ENCODE results near the gene ANKDD1A.

ANKDD1A gene

DNA sequence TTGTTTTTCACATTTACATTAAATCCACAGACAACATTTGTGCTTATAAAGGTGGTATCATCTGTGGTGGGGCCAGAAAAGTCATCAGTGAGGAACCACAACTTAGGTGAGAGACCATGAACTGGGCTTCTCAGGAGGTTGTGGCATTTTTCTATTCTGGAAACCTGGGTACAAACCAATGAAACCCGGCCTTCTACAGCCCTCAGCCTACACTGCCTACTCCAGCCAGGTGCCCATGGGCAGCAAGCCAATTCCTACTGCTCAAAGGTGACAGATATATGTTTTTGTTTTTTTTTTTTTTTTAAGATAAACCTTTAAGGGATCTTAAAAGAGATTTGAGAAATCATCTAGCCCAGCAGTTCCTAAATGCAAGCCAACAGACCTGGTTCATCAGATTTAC, 57.7 kb downstream of the ANKDD1A start:
- Histone ChIP-seq H3K23ac (ENCODE audit: low read length) (no peak overlapping the region), H2AK5ac (ENCODE audit: low read length) (no peak overlapping the region), H2BK12ac (ENCODE audit: low read length) (no peak overlapping the region), H3K79me2 (ENCODE audit: control insufficient read depth, insufficient read depth, low read length, poor library complexity) (no peaks in the 10 kb centered on the region), H3K36me3 (ENCODE audit: control insufficient read depth in 1 of 2, insufficient read depth in 2 of 2, low read length in 2 of 2) (peaks cover 26 to 39% of the 10 kb centered on the region in 2 experiments), H3K4me2 (ENCODE audit: low read length) (no peak overlapping the region), H4K8ac (ENCODE audit: low read depth, low read length) (no peak overlapping the region), H3K27ac (ENCODE audit: low read depth, low read length) (no peak overlapping the region), H3K18ac (ENCODE audit: low read length) (no peak overlapping the region), H3K14ac (ENCODE audit: low read length) (no peak overlapping the region), H4K91ac (ENCODE audit: low read depth, low read length) (no peak overlapping the region), H3K4me3 (ENCODE audit: low read depth, low read length) (no peak overlapping the region), H2BK5ac (ENCODE audit: low read depth, low read length, poor library complexity) (no peak overlapping the region), H4K12ac (ENCODE audit: low read depth, low read length) (no peak overlapping the region), H3K4me1 (ENCODE audit: control insufficient read depth in 1 of 2, insufficient read depth in 2 of 2, low read length in 2 of 2) (no peaks in the 10 kb centered on the region), H3K4ac (ENCODE audit: low read depth, low read length) (no peak overlapping the region), H2AFZ (ENCODE audit: insufficient read depth, low read length, poor library complexity) (no peak overlapping the region), H2BK120ac (ENCODE audit: insufficient read depth, low read length, poor library complexity) (no peak overlapping the region), H3K27me3 (ENCODE audit: insufficient read depth, low read length) (no peaks in the 10 kb centered on the region), H3K9me3 (ENCODE audit: insufficient read depth, low read depth, low read length) (no peaks in the 10 kb centered on the region), H3K79me1 (ENCODE audit: low read length) (no peaks in the 10 kb centered on the region), H3K9ac (ENCODE audit: low read length) (no peak overlapping the region)
- WGBS (ENCODE audit: extremely low coverage, insufficient coverage, insufficient read length) = no CpG with 5 or more reads among the region's 1 CpG
- DNase-seq = no peak

DNA sequence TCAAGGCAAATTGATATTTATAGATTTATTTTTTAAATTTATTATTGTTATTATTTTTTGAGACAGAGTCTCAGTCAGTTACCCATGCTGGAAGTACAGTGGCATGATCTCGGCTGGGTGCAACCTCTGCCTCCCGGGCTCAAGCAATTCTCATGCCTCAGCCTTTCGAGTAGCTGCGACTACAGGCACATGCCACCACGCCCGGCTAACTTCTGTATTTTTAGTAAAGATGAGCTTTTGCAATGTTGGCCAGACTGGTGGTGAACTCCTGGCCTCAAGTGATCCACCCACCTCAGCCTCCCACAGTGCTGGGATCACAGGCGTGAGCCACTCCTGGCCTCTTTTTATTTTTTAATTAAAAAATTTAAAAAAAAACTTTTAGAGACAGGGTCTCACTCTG, 59.0 kb downstream of the ANKDD1A start:
- no peak overlapping the region for H4K8ac ChIP-seq (ENCODE audit: low read depth, low read length)
- no peak overlapping the region for H3K4me2 ChIP-seq (ENCODE audit: low read length)
- H3K27ac ChIP-seq (ENCODE audit: low read depth, low read length) = no peak overlapping the region
- H3K18ac ChIP-seq (ENCODE audit: low read length) = no peak overlapping the region
- peaks cover 30 to 35% of the 10 kb centered on the region in 2 experiments for H3K36me3 ChIP-seq (ENCODE audit: control insufficient read depth in 1 of 2, insufficient read depth in 2 of 2, low read length in 2 of 2)
- no CpG with 5 or more reads among the region's 7 CpGs for WGBS (ENCODE audit: extremely low coverage, insufficient coverage, insufficient read length)
- no peak overlapping the region for H2AFZ ChIP-seq (ENCODE audit: insufficient read depth, low read length, poor library complexity)
- no peaks in the 10 kb centered on the region for H3K4me1 ChIP-seq (ENCODE audit: control insufficient read depth in 1 of 2, insufficient read depth in 2 of 2, low read length in 2 of 2)
- H3K79me1 ChIP-seq (ENCODE audit: low read length) = no peaks in the 10 kb centered on the region
- no peak overlapping the region for H3K14ac ChIP-seq (ENCODE audit: low read length)
- no peak overlapping the region for H2BK12ac ChIP-seq (ENCODE audit: low read length)
- H4K12ac ChIP-seq (ENCODE audit: low read depth, low read length) = no peak overlapping the region
- no peak overlapping the region for H3K4ac ChIP-seq (ENCODE audit: low read depth, low read length)
- no peaks in the 10 kb centered on the region for H3K27me3 ChIP-seq (ENCODE audit: insufficient read depth, low read length)
- no peak overlapping the region for H2AK5ac ChIP-seq (ENCODE audit: low read length)
- no peak overlapping the region for H4K91ac ChIP-seq (ENCODE audit: low read depth, low read length)
- no peak overlapping the region for H3K23ac ChIP-seq (ENCODE audit: low read length)
- no peak overlapping the region for H3K4me3 ChIP-seq (ENCODE audit: low read depth, low read length)
- no peak overlapping the region for H2BK120ac ChIP-seq (ENCODE audit: insufficient read depth, low read length, poor library complexity)
- H3K79me2 ChIP-seq (ENCODE audit: control insufficient read depth, insufficient read depth, low read length, poor library complexity) = no peaks in the 10 kb centered on the region
- DNase-seq = no peak
- H3K9me3 ChIP-seq (ENCODE audit: insufficient read depth, low read depth, low read length) = no peaks in the 10 kb centered on the region
- no peak overlapping the region for H3K9ac ChIP-seq (ENCODE audit: low read length)
- H2BK5ac ChIP-seq (ENCODE audit: low read depth, low read length, poor library complexity) = no peak overlapping the region

DNA sequence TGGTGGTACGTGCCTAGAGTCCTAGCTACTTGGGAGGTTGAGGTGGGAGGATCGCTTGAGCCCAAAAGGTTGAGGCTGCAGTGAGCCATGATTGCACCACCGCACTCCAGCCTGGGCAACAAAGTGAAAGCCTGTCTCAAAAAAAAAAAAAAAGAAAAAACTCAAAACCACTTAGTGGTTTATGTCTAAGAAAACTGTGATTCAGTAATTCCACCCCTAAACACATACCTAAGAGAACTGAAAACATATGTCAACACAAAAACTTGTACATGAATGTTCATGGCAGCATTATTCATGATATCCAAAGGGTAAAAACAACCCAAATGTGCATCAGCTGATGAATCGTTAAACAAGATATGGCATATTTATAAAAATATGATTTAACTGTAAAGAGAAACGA, 63.7 kb downstream of the ANKDD1A start:
- Histone ChIP-seq H3K14ac (ENCODE audit: low read length) (no peak overlapping the region), H3K9ac (ENCODE audit: low read length) (no peak overlapping the region), H2BK12ac (ENCODE audit: low read length) (no peak overlapping the region), H3K4ac (ENCODE audit: low read depth, low read length) (no peak overlapping the region), H4K12ac (ENCODE audit: low read depth, low read length) (no peak overlapping the region), H3K36me3 (ENCODE audit: control insufficient read depth in 1 of 2, insufficient read depth in 2 of 2, low read length in 2 of 2) (peaks cover 43% of the 10 kb centered on the region in 2 experiments), H3K27ac (ENCODE audit: low read depth, low read length) (no peak overlapping the region), H2BK5ac (ENCODE audit: low read depth, low read length, poor library complexity) (no peak overlapping the region), H2BK120ac (ENCODE audit: insufficient read depth, low read length, poor library complexity) (no peak overlapping the region), H3K23ac (ENCODE audit: low read length) (no peak overlapping the region), H2AK5ac (ENCODE audit: low read length) (no peak overlapping the region), H3K79me1 (ENCODE audit: low read length) (no peaks in the 10 kb centered on the region), H4K8ac (ENCODE audit: low read depth, low read length) (no peak overlapping the region), H3K9me3 (ENCODE audit: insufficient read depth, low read depth, low read length) (no peaks in the 10 kb centered on the region), H3K27me3 (ENCODE audit: insufficient read depth, low read length) (no peaks in the 10 kb centered on the region), H3K18ac (ENCODE audit: low read length) (no peak overlapping the region), H3K4me1 (ENCODE audit: control insufficient read depth in 1 of 2, insufficient read depth in 2 of 2, low read length in 2 of 2) (no peaks in the 10 kb centered on the region), H3K79me2 (ENCODE audit: control insufficient read depth, insufficient read depth, low read length, poor library complexity) (no peaks in the 10 kb centered on the region), H2AFZ (ENCODE audit: insufficient read depth, low read length, poor library complexity) (no peak overlapping the region), H4K91ac (ENCODE audit: low read depth, low read length) (no peak overlapping the region), H3K4me2 (ENCODE audit: low read length) (no peak overlapping the region), H3K4me3 (ENCODE audit: low read depth, low read length) (no peak overlapping the region)
- no CpG with 5 or more reads among the region's 5 CpGs for WGBS (ENCODE audit: extremely low coverage, insufficient coverage, insufficient read length)
- DNase-seq = no peak

DNA sequence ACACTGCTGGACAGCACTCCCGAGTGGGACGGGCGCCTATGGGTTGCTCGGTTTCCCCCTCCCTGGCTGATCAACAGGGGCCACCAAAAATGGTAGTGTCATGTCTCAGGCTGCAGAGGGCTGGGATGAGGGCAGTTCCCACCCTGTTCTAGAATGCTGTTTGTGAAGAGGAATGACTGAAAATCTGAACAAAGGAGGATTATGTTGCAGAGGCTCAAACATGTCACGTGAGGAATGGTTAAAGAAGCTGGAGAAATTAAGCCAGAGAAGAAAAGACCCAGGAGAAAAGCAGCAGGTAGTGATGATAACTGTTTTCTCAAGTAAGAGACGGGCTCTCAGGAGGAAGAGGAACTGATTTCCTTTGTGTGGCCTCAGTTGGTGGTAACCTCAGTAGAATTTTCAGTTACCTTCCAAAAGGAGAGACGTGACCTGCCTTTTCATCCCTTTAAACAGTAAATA, 67.6 kb downstream of the ANKDD1A start:
- H3K9me3 ChIP-seq (ENCODE audit: insufficient read depth, low read depth, low read length) = no peaks in the 10 kb centered on the region
- no peak for DNase-seq
- H3K9ac ChIP-seq (ENCODE audit: low read length) = no peak overlapping the region
- no peaks in the 10 kb centered on the region for H3K27me3 ChIP-seq (ENCODE audit: insufficient read depth, low read length)
- H2BK12ac ChIP-seq (ENCODE audit: low read length) = no peak overlapping the region
- H2AK5ac ChIP-seq (ENCODE audit: low read length) = no peak overlapping the region
- H3K4me1 ChIP-seq (ENCODE audit: control insufficient read depth in 1 of 2, insufficient read depth in 2 of 2, low read length in 2 of 2) = no peaks in the 10 kb centered on the region
- H3K36me3 ChIP-seq (ENCODE audit: control insufficient read depth in 1 of 2, insufficient read depth in 2 of 2, low read length in 2 of 2) = peaks cover 27 to 30% of the 10 kb centered on the region in 2 experiments
- H3K79me2 ChIP-seq (ENCODE audit: control insufficient read depth, insufficient read depth, low read length, poor library complexity) = no peaks in the 10 kb centered on the region
- H3K4me3 ChIP-seq (ENCODE audit: low read depth, low read length) = peak overlapping the region; percentile 25
- no peak overlapping the region for H4K91ac ChIP-seq (ENCODE audit: low read depth, low read length)
- H3K14ac ChIP-seq (ENCODE audit: low read length) = no peak overlapping the region
- H3K79me1 ChIP-seq (ENCODE audit: low read length) = no peaks in the 10 kb centered on the region
- no CpG with 5 or more reads among the region's 7 CpGs for WGBS (ENCODE audit: extremely low coverage, insufficient coverage, insufficient read length)
- H3K4me2 ChIP-seq (ENCODE audit: low read length) = no peak overlapping the region
- no peak overlapping the region for H2AFZ ChIP-seq (ENCODE audit: insufficient read depth, low read length, poor library complexity)
- H3K4ac ChIP-seq (ENCODE audit: low read depth, low read length) = no peak overlapping the region
- no peak overlapping the region for H3K23ac ChIP-seq (ENCODE audit: low read length)
- no peak overlapping the region for H3K18ac ChIP-seq (ENCODE audit: low read length)
- no peak overlapping the region for H2BK120ac ChIP-seq (ENCODE audit: insufficient read depth, low read length, poor library complexity)
- no peak overlapping the region for H4K8ac ChIP-seq (ENCODE audit: low read depth, low read length)
- no peak overlapping the region for H2BK5ac ChIP-seq (ENCODE audit: low read depth, low read length, poor library complexity)
- H3K27ac ChIP-seq (ENCODE audit: low read depth, low read length) = no peak overlapping the region
- no peak overlapping the region for H4K12ac ChIP-seq (ENCODE audit: low read depth, low read length)
